HG03520 (cell line): ENCODE results near the gene PAGR1.
A peak's percentile ranks its signal among the peaks of the same experiment; 100 is the strongest.
"Not testable (repeated sequence)": the region's sequence is repeated elsewhere in the genome, so short reads cannot be mapped to it uniquely, and the experiment has no call there.

Experiments
- ATAC-seq: cut with Tn5 transposase; IDR thresholded peaks from one replicate; pipeline ENCODE4 v1.9.1; 2021; ENCODE audit warnings: mild to moderate bottlenecking, moderate library complexity; ENCODE audit not compliant: unreplicated experiment

PAGR1 gene

DNA sequence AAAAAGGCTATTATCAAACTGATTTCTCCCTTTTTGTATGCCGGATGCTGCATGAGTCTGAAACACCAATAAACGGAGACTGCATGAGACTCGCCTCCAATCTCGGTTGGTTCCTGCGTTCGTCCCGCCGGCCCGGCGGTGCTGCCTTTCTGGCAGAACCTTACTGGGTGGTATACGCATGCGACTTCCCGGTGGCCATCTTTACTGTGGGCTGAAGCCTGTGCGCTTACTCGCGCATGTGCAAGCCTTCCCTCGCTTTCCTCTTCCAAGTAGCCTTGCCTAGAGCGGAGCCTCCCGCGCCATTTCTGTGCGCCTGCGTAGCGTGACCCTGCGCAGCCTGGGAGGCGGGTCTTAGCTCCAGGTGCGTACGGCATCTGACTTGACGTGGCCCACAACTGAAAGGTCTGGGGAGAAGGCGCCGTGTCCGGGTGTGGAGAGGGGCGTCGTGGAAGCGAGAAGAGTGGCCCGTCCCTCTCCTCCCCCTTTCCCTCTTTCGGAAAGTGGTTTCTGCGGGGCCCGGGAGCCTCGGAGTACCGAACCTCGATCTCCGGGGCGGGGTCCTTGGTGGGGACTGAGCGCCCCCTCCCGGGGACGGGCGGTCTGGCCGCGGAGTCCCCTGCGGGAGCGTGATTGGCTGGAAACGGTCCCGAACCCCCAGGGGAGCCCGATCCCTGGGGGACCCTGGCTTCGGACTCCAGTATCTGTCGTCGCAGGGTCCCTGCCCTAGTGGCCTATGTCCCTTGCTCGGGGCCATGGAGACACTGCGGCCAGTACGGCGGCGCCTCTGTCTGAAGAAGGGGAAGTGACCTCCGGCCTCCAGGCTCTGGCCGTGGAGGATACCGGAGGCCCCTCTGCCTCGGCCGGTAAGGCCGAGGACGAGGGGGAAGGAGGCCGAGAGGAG, at the start of gene PAGR1:
Gene PAGR1, plus strand, starts transcription at position 360 of the 901 bp plus-strand sequence. Its CDS starts 374 bp downstream, at position 734.
- peak; percentile 53 for ATAC-seq

DNA sequence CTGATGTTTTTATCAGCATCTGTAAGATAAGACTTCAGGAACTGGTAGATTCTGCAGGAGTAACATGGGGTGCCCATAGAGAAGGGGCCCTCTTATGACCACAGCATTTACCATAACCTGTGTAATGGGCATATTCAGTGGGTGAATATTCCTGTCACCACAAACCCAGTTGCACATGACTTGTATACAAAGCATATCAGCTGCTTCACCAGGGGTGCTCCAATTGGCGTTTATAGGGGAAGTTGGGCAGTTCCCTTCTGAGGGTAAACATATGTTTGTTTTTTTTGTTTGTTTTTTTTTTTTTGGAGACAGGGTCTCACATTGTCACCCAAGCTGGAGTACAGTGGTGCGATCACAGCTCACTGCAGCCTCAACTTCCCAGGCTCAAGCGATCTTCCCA, 49.4 kb upstream of the PAGR1 start:
- ATAC-seq: no peak

DNA sequence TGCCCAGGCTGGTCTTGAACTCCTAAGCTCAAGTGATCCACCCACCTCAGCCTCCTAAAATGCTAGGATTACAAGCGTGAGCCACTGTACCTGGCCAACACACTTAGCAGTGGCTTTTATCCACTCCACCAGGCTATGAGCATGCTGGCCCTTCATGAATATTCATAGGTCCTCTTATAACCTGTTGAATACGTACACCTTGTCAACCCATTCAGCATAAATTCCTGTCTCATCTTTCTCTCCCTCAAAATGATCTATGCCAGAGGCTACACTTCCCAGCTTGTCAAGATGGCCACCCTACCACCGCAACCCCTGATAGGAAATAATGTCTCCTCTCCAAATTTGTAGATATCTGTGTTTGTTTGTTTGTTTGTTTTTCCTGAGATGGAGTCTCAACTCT, 48.9 kb upstream of the PAGR1 start:
- ATAC-seq: no peak

DNA sequence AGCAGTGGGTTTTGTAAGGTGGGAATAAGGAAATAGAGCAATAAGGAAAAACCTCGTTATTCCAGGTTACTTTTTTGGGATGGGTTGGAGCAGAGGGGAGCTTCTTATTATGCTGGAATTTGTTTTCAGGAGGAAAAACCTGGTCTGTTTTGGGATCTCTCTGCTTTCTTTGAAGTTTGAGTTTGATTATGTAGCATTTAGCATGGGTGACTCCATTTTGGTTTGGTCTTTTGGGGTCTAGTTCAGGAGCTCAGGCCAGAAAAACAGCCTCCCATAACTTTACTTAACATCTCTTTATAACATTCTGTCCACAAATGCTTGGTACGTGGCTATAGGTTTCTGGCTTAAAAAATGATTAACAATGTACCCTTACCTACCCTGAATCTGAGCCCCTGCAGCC, 46.4 kb upstream of the PAGR1 start:
- no peak for ATAC-seq

- no peak for ATAC-seq
These were observed 45.6 kb upstream of the PAGR1 start for GRCh38 chr16:29770250-29770929.

DNA sequence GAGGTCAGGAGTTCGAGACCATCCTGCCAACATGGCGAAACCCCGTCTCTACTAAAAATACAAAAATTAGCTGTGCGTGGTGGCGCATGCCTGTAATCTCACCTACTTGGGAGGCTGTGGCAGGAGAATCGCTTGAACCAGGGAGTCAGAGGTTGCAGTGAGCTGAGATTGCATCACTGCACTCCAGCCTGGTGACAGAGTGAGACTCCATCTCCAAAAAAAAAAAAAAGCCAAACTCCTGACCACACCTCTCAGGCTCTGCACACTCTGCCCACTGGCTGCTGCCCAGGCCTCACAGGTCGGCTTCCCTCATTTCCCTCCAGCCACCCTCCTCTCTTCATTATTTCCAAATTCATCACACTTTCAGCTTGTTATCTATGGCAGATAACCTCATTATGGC, 43.6 kb upstream of the PAGR1 start:
- not testable (repeated sequence) for ATAC-seq

- no peak for ATAC-seq
These were observed 41.2 kb upstream of the PAGR1 start for GRCh38 chr16:29774730-29775129.

DNA sequence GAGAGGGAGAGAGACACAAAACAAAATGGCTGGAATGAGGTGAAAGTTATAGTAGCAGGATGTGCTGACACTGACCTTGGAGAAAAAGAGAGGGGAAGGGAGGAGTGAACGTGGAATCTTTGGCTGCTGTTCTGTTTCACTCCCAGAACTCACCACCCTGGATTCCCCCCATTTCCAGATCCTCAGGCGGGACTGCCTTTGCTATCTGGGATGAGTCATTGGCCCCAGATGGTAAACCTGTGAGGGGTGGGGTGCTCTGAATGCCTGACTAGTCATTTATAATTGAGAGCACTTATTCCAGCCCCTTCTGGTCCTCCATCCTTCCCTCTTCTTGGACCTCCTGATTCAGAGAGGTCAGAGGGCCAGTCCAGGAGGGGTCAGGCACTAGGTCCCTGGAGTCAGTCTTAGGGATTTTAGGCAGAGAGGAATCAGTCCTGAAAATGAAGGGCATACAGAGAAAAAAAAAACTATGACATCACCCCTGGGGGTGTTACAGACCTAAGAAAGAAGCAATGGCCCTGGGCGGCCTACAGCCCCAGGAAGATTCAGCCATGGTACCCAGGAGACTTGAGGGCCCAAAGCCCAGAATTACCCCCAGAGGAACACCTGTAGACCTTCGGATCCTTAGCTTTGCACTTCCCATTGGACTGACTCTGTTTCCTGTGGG, 40.1 kb upstream of the PAGR1 start:
- ATAC-seq: no peak

- ATAC-seq: no peak
These were observed 38.2 kb upstream of the PAGR1 start, which contains the start of gene ZG16 for GRCh38 chr16:29777576-29778350. Gene ZG16 (plus strand): TSS chr16:29778256. CDS start chr16:29779267, 1,011 bp downstream.

- no peak for ATAC-seq
These were observed 36.5 kb upstream of the PAGR1 start for GRCh38 chr16:29779474-29779873.

- ATAC-seq: not testable (repeated sequence)
These were observed 32.6 kb upstream of the PAGR1 start for GRCh38 chr16:29783094-29783953.

GRCh38 chr16:29784157-29784556, 31.8 kb upstream of the PAGR1 start:
- no peak for ATAC-seq

DNA sequence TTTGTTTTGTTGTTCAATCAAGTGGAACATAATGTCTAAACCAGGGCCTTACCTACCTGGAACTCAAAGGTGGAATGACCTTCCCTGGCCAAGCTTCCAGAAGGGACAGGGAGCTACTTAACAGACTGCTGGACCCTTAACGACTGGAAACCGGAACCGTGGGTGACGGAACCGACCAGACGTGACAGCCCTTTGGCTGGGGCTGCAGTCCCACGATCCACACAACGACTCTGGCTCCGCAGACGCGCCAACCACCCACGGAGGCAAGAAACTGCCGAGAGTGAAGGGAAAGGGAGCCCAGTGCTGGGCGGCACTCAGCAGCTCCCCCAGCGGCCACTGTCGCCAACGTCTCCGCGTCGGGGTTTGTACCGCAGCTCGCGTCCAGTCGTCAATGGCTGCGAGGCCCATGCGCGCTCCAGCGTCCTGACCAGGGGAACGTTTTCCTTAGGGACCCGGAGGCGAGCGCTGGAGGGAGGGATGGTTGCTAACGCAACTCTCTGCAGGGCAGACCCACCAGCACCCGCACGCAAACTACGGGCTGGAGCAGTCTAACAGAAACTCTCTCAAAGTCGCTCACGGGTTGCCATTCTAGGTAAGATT, 31.0 kb upstream of the PAGR1 start:
- ATAC-seq: no peak

DNA sequence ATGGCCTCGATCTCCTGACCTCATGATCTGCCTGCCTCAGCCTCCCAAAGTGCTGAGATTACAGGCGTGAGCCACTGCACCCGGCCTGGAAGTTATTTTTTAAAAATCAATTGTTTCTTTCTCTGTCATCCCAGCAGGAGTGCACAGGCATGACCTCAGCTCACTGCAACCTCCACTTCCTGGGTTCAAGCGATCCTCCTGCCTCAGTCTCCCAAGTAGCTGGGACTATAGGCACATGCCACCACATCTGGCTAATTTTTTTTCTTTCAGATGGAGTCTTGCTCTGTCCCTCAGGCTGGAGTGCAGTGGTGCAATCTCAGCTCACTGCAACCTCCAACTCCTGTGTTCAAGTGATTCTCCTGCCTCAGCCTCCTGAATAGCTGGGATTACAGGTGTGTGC, 28.8 kb upstream of the PAGR1 start:
- ATAC-seq: not testable (repeated sequence)

GRCh38 chr16:29789775-29790182, 26.2 kb upstream of the PAGR1 start:
- no peak for ATAC-seq

GRCh38 chr16:29790183-29790948, 25.6 kb upstream of the PAGR1 start, which contains the start of gene KIF22:
Gene KIF22 (plus strand): TSS chr16:29790751. CDS start chr16:29790760, 9 bp downstream.
- ATAC-seq: peak; percentile 85

- ATAC-seq: no peak
These were observed 24.8 kb upstream of the PAGR1 start for GRCh38 chr16:29790949-29791844.
